MM.1S (cell line): ENCODE data around the gene HECW1.
"Not testable (repeated sequence)": the region's sequence is repeated elsewhere in the genome, so short reads cannot be mapped to it uniquely, and the experiment has no call there.

Experiments
- DNase-seq: peaks from one replicate; pipeline ENCODE4 v3.0.0-alpha.2; 2015
- H2AFZ ChIP-seq: fragments of 300-600 bp; sonication (generic); 2 replicates; pipeline ENCODE4 v1.6.0; 2016; ENCODE audit warnings: antibody characterized with exemption, low read length
- H3F3A ChIP-seq: fragments of 300-600 bp; sonication (generic); 2 replicates; pipeline ENCODE4 v1.6.1; 2016; ENCODE audit warnings: mild to moderate bottlenecking, antibody characterized with exemption, low read length, moderate library complexity, mixed read lengths; ENCODE audit not compliant: insufficient read depth
- H3K27ac ChIP-seq: fragments of 300-600 bp; sonication (generic); 2 replicates; pipeline ENCODE4 v1.5.1; 2016; ENCODE audit warnings: mild to moderate bottlenecking, low read length
- H3K27me3 ChIP-seq: fragments of 300-600 bp; sonication (generic); replicated peaks from 2 replicates; pipeline ENCODE4 v1.6.0; 2016; ENCODE audit warnings: low read length; ENCODE audit not compliant: insufficient read depth
- H3K36me3 ChIP-seq: fragments of 300-600 bp; sonication (generic); replicated peaks from 2 replicates; pipeline ENCODE4 v1.6.1; 2016; ENCODE audit warnings: mild to moderate bottlenecking, low read length, mixed read lengths; ENCODE audit not compliant: insufficient read depth
- H3K4me1 ChIP-seq: fragments of 300-600 bp; sonication (generic); 2 replicates; pipeline ENCODE4 v1.6.1; 2016; ENCODE audit warnings: low read length, mixed read lengths
- H3K4me2 ChIP-seq: fragments of 300-600 bp; sonication (generic); 2 replicates; pipeline ENCODE4 v1.6.0; 2016; ENCODE audit warnings: low read depth, low read length
- H3K4me3 ChIP-seq: fragments of 300-600 bp; sonication (generic); 2 replicates; pipeline ENCODE4 v1.5.1; 2016; ENCODE audit warnings: low read length, mixed read lengths
- H3K79me2 ChIP-seq: fragments of 300-600 bp; sonication (generic); 2 replicates; pipeline ENCODE4 v1.6.1; 2016; ENCODE audit warnings: mixed run types, low read length, mixed read lengths
- H3K9ac ChIP-seq: fragments of 300-600 bp; sonication (generic); 2 replicates; pipeline ENCODE4 v1.6.1; 2016; ENCODE audit warnings: low read length, mixed read lengths
- H3K9me2 ChIP-seq: fragments of 300-600 bp; sonication (generic); replicated peaks from 2 replicates; pipeline ENCODE4 v1.6.1; 2016; ENCODE audit warnings: mild to moderate bottlenecking, low read length, mixed read lengths; ENCODE audit not compliant: insufficient read depth
- H3K9me3 ChIP-seq: fragments of 300-600 bp; sonication (generic); replicated peaks from 2 replicates; pipeline ENCODE4 v1.6.1; 2016; ENCODE audit warnings: mild to moderate bottlenecking, low read length, mixed read lengths; ENCODE audit not compliant: insufficient read depth
- H4K20me1 ChIP-seq: fragments of 300-600 bp; sonication (generic); 2 replicates; pipeline ENCODE4 v1.6.1; 2016; ENCODE audit warnings: mild to moderate bottlenecking, low read length, moderate library complexity, mixed read lengths; ENCODE audit not compliant: insufficient read depth
- EZH2 ChIP-seq: fragments of 300-600 bp; sonication (generic); optimal IDR thresholded peaks from 2 replicates; pipeline ENCODE3; 2017; ENCODE audit warnings: low read depth, mild to moderate bottlenecking, antibody characterized with exemption, low read length, mixed read lengths
- EZH2phosphoT487 ChIP-seq: fragments of 300-600 bp; sonication (generic); IDR thresholded peaks from 2 replicates; pipeline ENCODE4 v1.6.1; 2018; ENCODE audit warnings: antibody characterized with exemption, low read length
- TF ChIP-seq, protein P1 (sequence below): fragments of 300-600 bp; sonication (generic); IDR thresholded peaks from 2 replicates; pipeline ENCODE4 v1.5.1; 2016; ENCODE audit warnings: antibody characterized with exemption, low read length, mixed read lengths

HECW1 gene

DNA sequence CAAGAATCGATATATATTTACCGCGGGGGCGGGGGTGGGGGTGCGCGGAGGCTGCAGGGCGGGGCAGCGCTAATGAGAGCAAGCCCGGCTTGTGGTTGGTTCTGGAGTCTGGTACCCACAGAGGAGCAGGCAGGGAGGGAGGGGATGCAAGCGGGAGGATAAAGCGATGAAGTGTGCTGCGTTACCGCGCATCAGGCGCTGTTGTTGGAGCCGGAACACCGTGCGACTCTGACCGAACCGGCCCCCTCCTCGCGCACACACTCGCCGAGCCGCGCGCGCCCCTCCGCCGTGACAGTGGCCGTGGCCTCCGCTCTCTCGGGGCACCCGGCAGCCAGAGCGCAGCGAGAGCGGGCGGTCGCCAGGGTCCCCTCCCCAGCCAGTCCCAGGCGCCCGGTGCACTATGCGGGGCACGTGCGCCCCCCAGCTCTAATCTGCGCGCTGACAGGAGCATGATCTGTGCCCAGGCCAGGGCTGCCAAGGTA is at the start of gene HECW1:
Gene HECW1, plus strand, starts transcription at position 189 of the 482 bp plus-strand sequence. CDS start 131,259 bp downstream, outside the sequence.
- Histone ChIP-seq H3K36me3 (no peaks in the 10 kb centered on the region), H4K20me1 (no peaks in the 10 kb centered on the region), H3K4me1 (peaks cover 45% of the 10 kb centered on the region), H3K27me3 (no peaks in the 10 kb centered on the region), H2AFZ (peak within 1 kb of the TSS; percentile 43), H3K4me2 (peak within 1 kb of the TSS; percentile 93), H3K9me3 (no peaks in the 10 kb centered on the region), H3F3A (peaks cover 31% of the 10 kb centered on the region), H3K4me3 (peak within 1 kb of the TSS; percentile 65), H3K79me2 (peaks cover 31% of the 10 kb centered on the region), H3K27ac (peak within 1 kb of the TSS; percentile 93), H3K9me2 (no peaks in the 10 kb centered on the region), H3K9ac (peak within 1 kb of the TSS; percentile 57)
- DNase-seq = no peak
- no peak for TF ChIP-seq EZH2phosphoT487
- TF ChIP-seq, protein P1, sequence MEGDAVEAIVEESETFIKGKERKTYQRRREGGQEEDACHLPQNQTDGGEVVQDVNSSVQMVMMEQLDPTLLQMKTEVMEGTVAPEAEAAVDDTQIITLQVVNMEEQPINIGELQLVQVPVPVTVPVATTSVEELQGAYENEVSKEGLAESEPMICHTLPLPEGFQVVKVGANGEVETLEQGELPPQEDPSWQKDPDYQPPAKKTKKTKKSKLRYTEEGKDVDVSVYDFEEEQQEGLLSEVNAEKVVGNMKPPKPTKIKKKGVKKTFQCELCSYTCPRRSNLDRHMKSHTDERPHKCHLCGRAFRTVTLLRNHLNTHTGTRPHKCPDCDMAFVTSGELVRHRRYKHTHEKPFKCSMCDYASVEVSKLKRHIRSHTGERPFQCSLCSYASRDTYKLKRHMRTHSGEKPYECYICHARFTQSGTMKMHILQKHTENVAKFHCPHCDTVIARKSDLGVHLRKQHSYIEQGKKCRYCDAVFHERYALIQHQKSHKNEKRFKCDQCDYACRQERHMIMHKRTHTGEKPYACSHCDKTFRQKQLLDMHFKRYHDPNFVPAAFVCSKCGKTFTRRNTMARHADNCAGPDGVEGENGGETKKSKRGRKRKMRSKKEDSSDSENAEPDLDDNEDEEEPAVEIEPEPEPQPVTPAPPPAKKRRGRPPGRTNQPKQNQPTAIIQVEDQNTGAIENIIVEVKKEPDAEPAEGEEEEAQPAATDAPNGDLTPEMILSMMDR = no peak
- no peak for TF ChIP-seq EZH2

DNA sequence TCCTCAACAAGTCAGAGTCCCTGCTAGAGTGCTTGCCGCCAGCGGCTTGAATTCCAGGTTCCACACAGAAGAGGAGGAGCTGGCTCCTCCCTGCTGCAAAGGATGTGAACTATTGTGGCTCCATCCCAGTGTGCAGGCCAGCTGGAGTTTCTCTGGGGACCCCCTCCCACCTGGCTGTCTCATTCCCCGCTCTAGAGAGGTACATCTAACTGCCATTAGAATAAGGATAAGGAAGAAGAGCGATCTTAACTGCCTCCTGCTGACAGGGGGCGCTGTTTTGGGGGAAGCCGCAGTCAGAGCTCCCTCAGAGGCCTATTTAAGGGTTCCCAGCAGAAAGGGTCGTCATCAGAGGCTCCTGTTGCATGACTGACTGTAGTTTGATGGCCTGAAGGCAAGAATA is 40.8 kb upstream of the HECW1 start:
- Histone ChIP-seq H3K27me3 (no peaks in the 10 kb centered on the region), H4K20me1 (no peaks in the 10 kb centered on the region)

DNA sequence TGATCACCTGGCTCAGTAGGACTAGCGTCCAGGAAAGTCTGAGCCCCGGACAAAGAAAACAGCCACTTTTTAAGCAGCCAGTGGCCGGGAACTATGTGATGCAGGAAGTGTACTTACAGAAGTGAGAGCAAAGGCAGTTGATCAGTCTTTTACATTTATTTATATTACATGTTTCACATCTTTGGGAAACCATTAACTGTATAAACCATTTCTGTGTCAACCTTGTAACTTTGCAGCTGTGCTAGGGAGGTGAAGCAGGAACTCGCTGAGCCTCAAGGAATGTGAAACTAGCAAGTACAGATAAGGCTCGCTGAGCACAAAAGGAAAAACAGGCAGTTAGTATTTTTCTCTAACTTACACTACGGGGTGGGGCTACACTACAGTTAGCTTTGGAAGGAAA is 39.9 kb upstream of the HECW1 start:
- Histone ChIP-seq H2AFZ (peak overlapping the region; percentile 68), H3K9me2 (no peaks in the 10 kb centered on the region), H4K20me1 (no peaks in the 10 kb centered on the region)

More for the DNA sequence above, 40.8 kb upstream of the HECW1 start:
- Histone ChIP-seq H3K27ac (peak overlapping the region; percentile 88; the same call in 1 of the 2 replicates), H3K36me3 (no peaks in the 10 kb centered on the region), H2AFZ (peak overlapping the region; percentile 68), H3K4me3 (no peak overlapping the region), H3K9me3 (no peaks in the 10 kb centered on the region), H3K9ac (peak overlapping the region; percentile 48; the same call in 1 of the 2 replicates), H3K79me2 (no peaks in the 10 kb centered on the region), H3K4me2 (peak overlapping the region; percentile 51), H3K9me2 (no peaks in the 10 kb centered on the region), H3K4me1 (peaks cover 27% of the 10 kb centered on the region), H3F3A (peaks cover 28% of the 10 kb centered on the region)
- DNase-seq = peak; percentile 37
- TF ChIP-seq EZH2phosphoT487 = no peak
- TF ChIP-seq EZH2 = no peak
- TF ChIP-seq, protein P1 = peak; percentile 58

DNA sequence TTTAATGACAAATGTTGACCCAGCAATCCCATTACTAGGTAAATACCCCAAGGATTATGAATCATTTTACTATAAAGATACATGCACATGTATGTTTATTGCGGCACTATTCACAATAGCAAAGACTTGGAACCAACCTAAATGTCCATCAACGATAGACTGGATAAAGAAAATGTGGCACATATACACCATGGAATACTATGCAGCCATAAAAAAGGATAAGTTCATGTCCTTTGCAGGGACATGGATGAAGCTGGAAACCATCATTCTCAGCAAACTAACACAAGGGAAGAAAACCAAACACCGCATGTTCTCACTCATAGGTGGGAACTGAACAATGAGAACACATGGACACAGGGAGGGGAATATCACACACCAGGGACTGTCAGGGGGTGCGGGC is 38.6 kb upstream of the HECW1 start:
- H3K36me3 ChIP-seq, H3K27ac ChIP-seq, H3K79me2 ChIP-seq, H3K9me2 ChIP-seq, H4K20me1 ChIP-seq, H3K4me2 ChIP-seq, H3K9ac ChIP-seq, H2AFZ ChIP-seq, H3K27me3 ChIP-seq, H3K9me3 ChIP-seq, H3K4me3 ChIP-seq, DNase-seq: not testable (repeated sequence)
- H3K4me1 ChIP-seq = peaks cover 31% of the 10 kb centered on the region
- H3F3A ChIP-seq = peaks cover 28% of the 10 kb centered on the region

More for the DNA sequence above, 39.9 kb upstream of the HECW1 start:
- Histone ChIP-seq H3K9ac (peak overlapping the region; percentile 48), H3K79me2 (no peaks in the 10 kb centered on the region), H3K4me3 (peak overlapping the region; percentile 21), H3K9me3 (no peaks in the 10 kb centered on the region), H3K4me1 (peaks cover 31% of the 10 kb centered on the region), H3F3A (peaks cover 28% of the 10 kb centered on the region), H3K4me2 (peak overlapping the region; percentile 51), H3K36me3 (no peaks in the 10 kb centered on the region), H3K27ac (peak overlapping the region; percentile 88), H3K27me3 (no peaks in the 10 kb centered on the region)
- TF ChIP-seq EZH2 = no peak
- no peak for TF ChIP-seq EZH2phosphoT487
- TF ChIP-seq, protein P1 = no peak
- peak; percentile 77 for DNase-seq
